SH-SY5Y (cell line): ENCODE measurements around the gene MTMR12.

Experiments used
- GATA2 ChIP-seq: IDR thresholded peaks from 2 replicates; pipeline ENCODE4 v1.6.1; 2011; ENCODE audit warnings: mild to moderate bottlenecking, low read depth, low read length
- GATA3 ChIP-seq: IDR thresholded peaks from 2 replicates; pipeline ENCODE4 v1.6.1; 2011; ENCODE audit warnings: low read depth, mild to moderate bottlenecking, low read length, moderate library complexity

DNA sequence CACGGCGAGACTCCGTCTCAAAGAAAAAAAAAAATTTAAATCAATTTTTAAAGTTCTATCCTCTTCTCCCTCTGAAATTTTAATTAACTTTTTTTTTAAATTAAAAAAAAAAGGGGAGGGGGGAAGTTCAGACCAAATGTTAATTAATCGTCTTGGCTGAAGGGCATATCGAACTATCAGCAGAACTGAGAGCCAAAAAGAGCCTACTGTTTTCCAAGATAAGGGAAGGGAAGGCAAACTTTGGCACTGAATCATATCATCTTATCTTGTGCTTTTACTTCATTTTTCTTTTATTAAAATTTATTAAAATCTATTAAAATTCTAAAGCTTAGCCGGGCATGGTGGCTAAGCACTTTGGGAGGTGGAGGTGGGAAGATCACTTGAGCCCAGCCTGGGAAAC lies 45.9 kb upstream of the MTMR12 start:
- TF ChIP-seq GATA3 (no peak), GATA2 (no peak)
